ENCODE results near the gene TRIP11.

TRIP11 gene

GRCh38 chr14:91918186-91918883 lies 121.5 kb downstream of the TRIP11 start:
- no peak for DNase-seq (ENCODE audit: low read depth)
